Measurements from ENCODE around the gene WFIKKN1. TPM values are rescaled to one million over a fixed set of nuclear protein-coding genes. Genes with fewer than 3 reads are reported as not detected.

Gene WFIKKN1
- total RNA-seq, 1 donor from 2014 or later: 0.96 TPM

DNA sequence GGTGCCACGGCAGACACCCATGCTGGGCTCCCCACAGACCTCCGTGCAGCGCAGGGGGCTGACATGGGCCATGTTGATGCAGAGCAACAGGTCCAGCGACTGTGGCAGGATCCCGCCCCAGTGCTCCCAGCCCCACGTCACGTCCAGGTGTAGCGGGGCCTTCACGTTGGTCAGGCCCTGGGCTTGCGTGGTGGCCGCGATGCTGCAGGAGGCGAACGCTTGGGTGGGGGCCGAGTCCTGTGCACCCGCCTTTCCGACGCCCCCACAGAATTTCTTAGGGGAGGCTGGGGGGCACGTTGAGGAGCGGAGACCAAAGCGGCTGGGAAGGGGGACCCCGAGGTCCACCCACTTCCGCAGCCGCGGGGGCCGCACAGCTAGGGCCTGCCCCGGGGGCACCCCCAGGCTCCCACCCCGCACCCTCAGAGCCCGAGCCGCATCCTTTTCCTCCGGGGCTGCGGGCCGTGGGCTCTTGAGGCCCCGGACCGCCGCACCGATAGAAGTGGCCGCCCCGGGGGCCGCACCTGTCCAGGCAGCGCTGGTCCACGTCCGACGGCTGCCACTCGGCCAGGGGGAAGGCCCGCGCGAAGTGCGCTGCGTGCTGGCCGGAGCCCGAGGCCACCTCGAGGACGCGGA, 4.9 kb downstream of the WFIKKN1 start:
- ATAC-seq: no peak
- DNase-seq (ENCODE audit: low spot score): peak; percentile 53

DNA sequence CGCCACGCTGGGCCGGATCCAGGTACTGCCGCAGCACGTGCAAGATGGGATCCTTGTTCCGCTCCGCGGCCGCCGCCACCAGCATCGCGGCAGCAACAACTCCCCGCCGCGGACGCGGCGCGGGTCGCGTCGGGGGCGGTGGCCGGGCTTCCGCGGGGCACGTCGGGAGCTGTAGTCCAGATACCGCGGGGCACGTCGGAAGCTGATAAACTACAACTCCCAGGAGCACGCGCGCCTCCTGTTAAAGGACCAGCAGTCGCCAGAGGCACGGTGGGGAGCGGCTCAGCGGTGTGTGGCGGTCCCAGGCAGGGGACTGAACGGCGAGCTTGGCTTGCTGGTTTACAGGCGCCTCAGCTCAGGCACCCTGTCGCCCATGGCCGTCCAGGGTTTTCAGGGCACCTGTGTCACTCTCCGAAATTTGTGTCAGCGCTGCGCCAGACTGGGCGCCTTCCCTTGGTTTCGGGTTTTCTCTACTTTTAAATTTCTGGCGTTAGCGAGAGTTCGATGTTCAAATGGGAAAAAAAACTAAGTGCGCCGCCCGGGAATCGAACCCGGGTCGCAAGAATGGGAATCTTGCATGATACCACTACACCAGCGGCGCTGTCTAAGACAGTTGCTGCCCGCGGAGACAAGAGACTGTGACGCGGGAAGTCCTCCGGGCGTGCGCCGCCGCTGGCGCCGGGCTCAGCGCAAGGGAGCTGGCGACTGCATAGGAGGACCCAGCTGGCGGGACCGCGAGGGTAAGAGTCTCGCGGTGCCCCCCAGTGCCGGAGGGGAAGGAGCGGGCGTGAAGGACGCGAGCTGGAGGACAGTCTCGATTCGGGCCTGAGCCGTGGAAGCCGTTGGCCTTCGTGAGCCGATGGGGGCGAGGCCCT, 5.7 kb downstream of the WFIKKN1 start, which contains the start of gene METTL26:
Gene METTL26 (minus strand): TSS at position 100 of the 875 bp plus-strand sequence. CDS start 15 bp downstream, at position 85.
- ATAC-seq (peak; percentile 82), DNase-seq (ENCODE audit: low spot score) (peak; percentile 96)

DNA sequence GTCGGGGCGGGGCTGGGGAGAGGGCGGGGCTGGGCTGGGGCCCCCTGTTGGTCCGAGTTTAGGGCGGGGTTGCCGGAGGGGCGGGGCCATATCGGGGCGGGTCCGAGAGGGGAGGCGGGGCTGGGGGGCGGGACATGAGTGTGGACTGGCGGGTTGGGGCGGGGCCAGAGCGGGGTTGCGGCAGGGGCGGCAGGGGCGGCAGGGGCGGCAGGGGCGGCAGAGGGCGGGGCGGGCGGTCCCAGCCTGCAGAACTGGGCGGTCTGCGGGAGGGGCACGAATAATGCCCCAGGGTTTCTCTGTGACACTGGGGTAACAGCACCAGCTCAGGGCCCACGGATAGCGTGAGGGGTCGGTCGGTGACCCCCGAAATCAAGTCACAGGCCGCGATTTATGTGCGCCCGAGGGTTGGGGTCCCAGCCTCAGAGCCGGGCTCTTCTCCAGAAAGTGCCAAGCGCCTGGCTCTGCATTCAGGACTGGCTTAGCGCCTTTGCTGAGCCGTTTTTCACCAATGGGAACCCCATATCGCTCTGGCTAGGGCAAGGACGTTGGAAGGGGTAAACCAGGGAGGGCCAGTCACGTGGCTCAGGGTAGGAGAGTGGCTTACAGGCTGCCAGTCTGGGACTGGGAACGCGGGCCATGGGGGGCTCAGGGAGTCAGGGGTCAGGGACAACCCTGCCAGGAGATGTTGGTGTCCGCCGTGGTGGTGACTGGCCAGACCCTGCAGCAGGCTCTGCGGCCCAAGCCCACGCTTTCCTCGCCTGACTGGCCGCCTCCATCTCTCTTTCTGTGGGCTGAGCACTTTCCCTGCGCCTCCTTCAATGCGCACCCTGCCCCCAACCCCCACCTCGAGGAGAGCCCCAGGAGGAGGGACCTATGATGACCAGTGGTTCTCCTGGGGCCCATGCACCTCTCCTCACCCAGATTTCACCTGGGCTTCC, 6.6 kb downstream of the WFIKKN1 start:
- DNase-seq (ENCODE audit: low spot score): no peak
- peak; percentile 75 for ATAC-seq

DNA sequence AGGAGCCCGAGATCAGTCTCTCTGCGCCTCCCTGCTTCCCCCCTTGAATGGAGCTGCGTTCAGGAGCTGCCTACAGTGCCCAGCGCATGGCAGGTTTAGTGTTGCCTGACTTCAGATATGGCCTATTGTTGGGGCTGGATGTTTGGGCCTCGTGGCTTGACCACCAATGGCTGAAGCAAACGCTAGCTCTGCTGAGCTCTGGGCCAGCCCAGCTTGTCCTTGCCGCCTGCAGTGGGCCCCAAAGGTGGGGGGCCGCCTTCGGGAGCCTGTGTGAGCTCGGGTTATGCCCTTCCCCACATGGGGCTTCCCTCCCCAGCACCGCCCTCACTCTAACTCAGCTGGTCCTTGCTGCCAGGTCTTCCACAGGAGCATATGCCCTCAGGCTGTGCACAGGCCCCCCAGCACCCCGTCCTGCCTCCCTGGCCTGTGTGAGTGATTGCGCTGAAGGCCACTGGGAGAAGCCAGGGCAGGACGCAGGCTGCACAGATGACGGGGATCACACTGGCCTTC, 7.3 kb downstream of the WFIKKN1 start:
- no peak for ATAC-seq
- DNase-seq (ENCODE audit: low spot score): no peak

- DNase-seq (ENCODE audit: low spot score): no peak
- ATAC-seq: no peak
These were observed 8.1 kb downstream of the WFIKKN1 start for GRCh38 chr16:638836-639235.

- ATAC-seq: no peak
- DNase-seq (ENCODE audit: low spot score): no peak
These were observed 9.8 kb downstream of the WFIKKN1 start for GRCh38 chr16:640614-641013.

- ATAC-seq (peak; percentile 64), DNase-seq (ENCODE audit: low spot score) (peak; percentile 95)
These were observed 10.8 kb downstream of the WFIKKN1 start, which contains the start of gene MCRIP2 for GRCh38 chr16:641326-642188. Gene MCRIP2, plus strand, starts transcription at chr16:641828. Its CDS starts 164 bp downstream, at chr16:641992.

DNA sequence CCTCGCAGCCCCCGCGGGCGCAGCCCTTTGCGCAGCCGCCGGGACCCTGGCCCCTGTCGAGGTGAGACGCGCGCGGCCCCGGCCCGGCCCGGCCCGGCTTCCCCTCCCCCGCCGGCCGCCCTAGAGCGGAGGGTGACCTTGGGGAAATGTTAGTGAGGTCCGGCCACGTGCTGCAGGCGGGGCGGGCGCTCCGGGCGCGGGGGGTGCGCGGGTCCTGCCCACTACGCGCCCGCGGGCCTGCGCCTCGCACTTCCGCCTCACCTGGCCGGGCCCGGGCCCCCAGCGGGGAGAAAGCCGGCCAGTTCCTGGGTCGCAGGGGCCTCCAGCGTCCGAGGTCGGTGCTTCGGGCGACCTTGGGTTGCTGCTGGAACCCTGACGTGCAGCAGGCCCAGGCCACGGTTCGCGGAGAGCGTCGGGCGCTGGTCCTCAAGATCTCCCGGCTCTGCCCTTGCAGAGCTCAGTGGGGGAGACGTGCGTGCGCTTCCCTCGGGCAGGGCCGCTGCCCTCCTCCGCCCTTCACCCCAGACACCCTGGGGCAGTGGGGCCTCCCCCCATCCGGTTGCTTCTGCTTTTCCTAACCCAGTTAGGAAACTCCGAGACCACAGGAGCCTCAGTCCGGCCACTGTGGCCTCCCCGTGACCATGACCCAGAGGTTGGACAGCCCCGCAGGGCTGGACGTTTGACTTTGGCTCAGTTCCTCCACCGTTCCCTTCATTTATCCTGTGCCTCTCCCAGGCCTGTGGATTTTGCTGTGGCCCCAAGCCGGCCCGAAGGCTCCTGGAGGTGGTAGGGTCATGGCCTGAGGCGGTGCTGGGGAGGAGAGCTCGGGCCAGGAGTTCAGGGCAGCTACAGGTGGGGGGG, 11.6 kb downstream of the WFIKKN1 start:
- ATAC-seq (peak; percentile 54), DNase-seq (ENCODE audit: low spot score) (peak; percentile 86)

DNA sequence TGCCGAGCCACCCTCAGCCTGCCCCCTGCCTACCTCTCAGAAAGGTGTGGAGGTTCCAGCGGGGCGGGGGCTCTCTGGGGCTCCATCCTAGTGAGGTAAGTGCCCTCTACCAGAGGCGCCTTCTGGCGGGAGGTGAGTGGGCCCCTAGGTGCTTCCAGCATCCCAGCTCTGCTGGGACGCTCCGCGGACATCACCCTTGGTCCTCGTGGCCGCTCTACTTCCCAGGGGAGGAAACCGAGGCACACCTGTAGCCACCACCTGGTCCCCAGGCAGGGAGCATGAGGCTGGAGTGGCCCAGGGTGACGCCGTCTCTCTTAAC, 12.2 kb downstream of the WFIKKN1 start:
- ATAC-seq (no peak), DNase-seq (ENCODE audit: low spot score) (no peak)

GRCh38 chr16:644556-644955, 13.8 kb downstream of the WFIKKN1 start:
- no peak for DNase-seq (ENCODE audit: low spot score)

DNA sequence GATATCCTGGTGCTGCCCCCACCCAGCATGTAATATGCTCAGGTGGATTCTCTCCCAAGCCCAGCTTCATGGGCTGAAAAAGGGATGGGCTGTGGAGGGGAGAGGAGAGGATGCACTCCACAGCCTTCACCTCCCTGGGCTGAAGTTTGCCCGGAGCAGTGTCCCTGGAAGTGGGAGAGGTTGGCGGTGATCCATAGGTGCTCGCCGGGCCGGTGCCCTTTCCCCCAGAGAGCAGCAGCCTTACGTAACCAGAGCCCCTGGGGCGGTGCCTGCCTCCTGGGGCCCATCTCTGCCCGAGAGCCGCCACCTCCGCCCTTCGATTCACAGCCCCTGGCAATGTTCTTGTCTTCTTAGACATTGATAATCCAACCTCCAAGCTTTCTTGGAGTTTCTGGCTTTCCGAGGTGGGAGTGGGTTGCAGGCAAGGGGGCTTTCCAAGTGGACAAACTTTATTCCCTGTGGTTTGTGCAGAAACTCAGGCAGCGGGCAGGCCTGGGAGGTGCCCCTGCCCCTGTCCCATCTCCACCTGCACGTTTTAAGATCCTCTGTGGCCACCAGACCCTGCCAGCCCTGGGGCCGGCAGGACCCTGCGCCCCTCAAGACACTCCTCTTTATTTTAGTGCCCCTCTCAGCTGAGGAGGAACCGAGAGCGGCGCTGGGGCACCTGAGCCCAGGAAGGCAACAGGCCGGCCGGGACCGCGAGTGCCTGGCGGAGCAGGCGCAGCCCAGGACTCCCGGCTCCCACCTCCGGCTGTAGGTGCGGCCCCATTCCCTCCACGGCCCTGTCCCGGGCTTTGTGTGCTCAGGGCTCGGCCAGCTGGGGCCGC, 15.3 kb downstream of the WFIKKN1 start:
- DNase-seq (ENCODE audit: low spot score) (peak; percentile 93), ATAC-seq (peak; percentile 16)

More at GRCh38 chr16:644556-644955, 13.8 kb downstream of the WFIKKN1 start:
- ATAC-seq: no peak

DNA sequence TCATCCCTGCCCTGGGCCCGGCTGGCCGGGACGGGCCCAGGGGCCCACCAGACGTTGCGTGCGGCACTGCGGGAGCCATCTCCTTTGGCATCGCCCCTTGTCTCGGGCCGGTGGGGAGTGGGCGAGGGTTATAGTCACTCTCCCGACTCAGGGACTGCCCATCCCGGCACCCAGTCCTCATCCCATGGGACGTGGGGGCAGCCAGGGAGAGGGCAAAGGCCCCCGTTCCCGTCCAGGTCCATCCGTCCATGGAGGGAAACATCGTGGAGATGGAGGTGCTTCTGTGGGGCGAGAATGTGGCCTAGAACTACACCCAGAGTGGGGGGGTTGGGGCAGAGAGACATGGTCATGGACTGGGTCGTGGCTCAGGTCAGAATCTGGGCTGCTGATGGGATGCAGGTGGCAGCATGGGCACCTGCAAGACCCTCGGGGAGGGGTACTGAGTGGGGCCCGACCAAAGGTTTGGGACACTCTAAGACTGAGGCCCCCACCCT, 15.9 kb downstream of the WFIKKN1 start:
- DNase-seq (ENCODE audit: low spot score) (no peak), ATAC-seq (no peak)

GRCh38 chr16:647173-647902, 16.6 kb downstream of the WFIKKN1 start:
- peak; percentile 40 for ATAC-seq
- DNase-seq (ENCODE audit: low spot score): peak; percentile 89

DNA sequence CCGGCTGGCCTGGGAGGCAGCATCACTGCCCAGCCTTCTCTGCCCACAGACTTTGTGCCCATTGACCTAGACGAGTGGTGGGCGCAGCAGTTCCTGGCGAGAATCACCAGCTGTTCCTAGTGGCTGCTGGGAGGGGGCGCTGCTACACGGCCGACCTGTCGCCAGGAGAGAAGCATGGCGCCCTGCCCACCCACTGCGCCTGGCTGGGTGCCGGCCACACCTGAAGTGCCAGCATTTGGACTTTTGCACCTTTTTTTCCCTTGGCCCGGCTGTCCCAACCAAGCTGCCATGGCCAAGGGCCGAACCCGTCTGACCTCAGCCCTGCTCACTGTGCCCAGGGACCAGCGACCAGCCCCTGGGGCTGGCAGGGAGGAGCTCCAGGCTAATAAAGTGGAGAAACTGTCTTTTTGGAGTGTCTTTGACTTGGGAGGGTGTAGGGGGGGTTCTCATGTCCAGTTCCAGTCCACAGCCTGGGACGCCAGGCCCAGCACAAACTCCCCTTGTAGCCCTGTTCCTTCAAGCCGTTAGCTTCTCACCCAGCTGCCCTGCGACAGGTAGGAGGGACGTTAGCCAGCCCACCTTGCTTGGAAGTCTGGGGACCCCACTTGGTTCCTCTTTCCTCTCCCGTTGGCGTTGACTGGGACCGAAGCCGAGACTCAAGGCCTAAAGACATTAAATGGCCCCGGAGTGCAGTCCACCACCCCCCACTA, 17.4 kb downstream of the WFIKKN1 start:
- DNase-seq (ENCODE audit: low spot score): peak; percentile 96
- ATAC-seq: peak; percentile 60

GRCh38 chr16:648781-649589, 18.2 kb downstream of the WFIKKN1 start, which contains the start of gene WDR90:
Gene WDR90, plus strand, starts transcription at chr16:649365. Its CDS starts 52 bp downstream, at chr16:649417.
- ATAC-seq: peak; percentile 56
- peak; percentile 97 for DNase-seq (ENCODE audit: low spot score)

All from left lobe of liver (tissue), 2 donors.